GM21367 (cell line): Measurements from ENCODE around the gene CD14.
A peak's percentile ranks its signal among the peaks of the same experiment; 100 is the strongest.
"Not testable (repeated sequence)": the region's sequence is repeated elsewhere in the genome, so short reads cannot be mapped to it uniquely, and the experiment has no call there.

Experiments
- ATAC-seq: cut with Tn5 transposase; IDR thresholded peaks from one replicate; pipeline ENCODE4 v1.9.1; 2021; ENCODE audit not compliant: unreplicated experiment

Gene CD14

GRCh38 chr5:140633021-140633471 lies at the start of gene CD14:
Gene CD14, minus strand, starts transcription at chr5:140633175. Its CDS starts 104 bp downstream, at chr5:140633071.
- ATAC-seq = no peak

GRCh38 chr5:140678993-140679392 lies 46.0 kb upstream of the CD14 start:
- ATAC-seq = no peak

- peak; percentile 35 for ATAC-seq
These were observed 45.0 kb upstream of the CD14 start for GRCh38 chr5:140677947-140678346.

GRCh38 chr5:140674629-140675028 lies 41.7 kb upstream of the CD14 start:
- no peak for ATAC-seq

- ATAC-seq = no peak
These were observed 41.2 kb upstream of the CD14 start for GRCh38 chr5:140674211-140674610.

GRCh38 chr5:140673187-140673976 lies 40.4 kb upstream of the CD14 start, which contains the start of gene DND1:
Gene DND1, minus strand, starts transcription at chr5:140673576. Its CDS starts 34 bp downstream, at chr5:140673542.
- ATAC-seq = no peak

- ATAC-seq = no peak
These were observed 39.6 kb upstream of the CD14 start for GRCh38 chr5:140672455-140673186.

- ATAC-seq = no peak
These were observed 38.6 kb upstream of the CD14 start for GRCh38 chr5:140671472-140672125.

- not testable (repeated sequence) for ATAC-seq
These were observed 38.1 kb upstream of the CD14 start for GRCh38 chr5:140671035-140671434.

GRCh38 chr5:140664359-140665119 lies 31.6 kb upstream of the CD14 start, which contains the start of gene WDR55:
Gene WDR55, plus strand, starts transcription at chr5:140664904. Its CDS starts 9 bp downstream, at chr5:140664913.
- peak; percentile 95 for ATAC-seq

GRCh38 chr5:140664030-140664358 lies 31.0 kb upstream of the CD14 start:
- no peak for ATAC-seq

- ATAC-seq = not testable (repeated sequence)
These were observed 27.4 kb upstream of the CD14 start for GRCh38 chr5:140660371-140660770.

- ATAC-seq = no peak
These were observed 25.9 kb upstream of the CD14 start for GRCh38 chr5:140658870-140659269.

GRCh38 chr5:140647042-140647419 lies 14.1 kb upstream of the CD14 start:
- ATAC-seq = no peak

- no peak for ATAC-seq
These were observed 9.7 kb upstream of the CD14 start for GRCh38 chr5:140642718-140643117.

GRCh38 chr5:140641716-140642115 lies 8.7 kb upstream of the CD14 start:
- no peak for ATAC-seq

GRCh38 chr5:140639148-140639981 lies 6.4 kb upstream of the CD14 start, which contains the start of gene TMCO6:
Gene TMCO6, plus strand, starts transcription at chr5:140639451. Its CDS starts 77 bp downstream, at chr5:140639528.
- peak; percentile 85 for ATAC-seq

GRCh38 chr5:140638898-140639147 lies 5.8 kb upstream of the CD14 start:
- not testable (repeated sequence) for ATAC-seq

GRCh38 chr5:140637371-140638100 lies 4.6 kb upstream of the CD14 start:
- ATAC-seq = no peak
